Measurements from ENCODE around the gene FAXDC2.

FAXDC2 gene

GRCh38 chr5:154815025-154815424 is 35.4 kb downstream of the FAXDC2 start:
- Histone ChIP-seq H3K27me3 (ENCODE audit: control insufficient read depth in 1 of 2, insufficient read depth in 1 of 2, low read length in 2 of 2) (no peaks in the 10 kb centered on the region), H3K18ac (ENCODE audit: low read depth in 1 of 2, low read length in 2 of 2) (peak overlapping the region in 1 of 2 experiments; percentile 11), H3K27ac (ENCODE audit: low read length, poor library complexity, severe bottlenecking) (no peak overlapping the region)

GRCh38 chr5:154813736-154814135 is 36.7 kb downstream of the FAXDC2 start:
- H3K18ac ChIP-seq (ENCODE audit: low read depth in 1 of 2, low read length in 2 of 2), result no peak overlapping the region
- peaks cover 7% of the 10 kb centered on the region for H3K4me1 ChIP-seq (ENCODE audit: control insufficient read depth, insufficient read depth, low read depth, low read length)
- no peak overlapping the region for H2BK120ac ChIP-seq (ENCODE audit: low read depth, low read length)
- no peaks in the 10 kb centered on the region for H3K27me3 ChIP-seq (ENCODE audit: control insufficient read depth in 1 of 2, insufficient read depth in 1 of 2, low read length in 2 of 2)
- H3K4me2 ChIP-seq (ENCODE audit: low read length, poor library complexity, severe bottlenecking), result no peak overlapping the region
- DNase-seq, result no peak
- WGBS, result 97% methylated on average over 8 of the region's 10 CpGs
- H3K14ac ChIP-seq (ENCODE audit: low read length in 2 of 2), result no peak overlapping the region
- no peak overlapping the region for H2BK12ac ChIP-seq (ENCODE audit: low read length in 2 of 2)
- H4K8ac ChIP-seq (ENCODE audit: low read length), result no peak overlapping the region
- H2AFZ ChIP-seq (ENCODE audit: low read depth, low read length), result no peak overlapping the region
- no peaks in the 10 kb centered on the region for H3K9me3 ChIP-seq (ENCODE audit: control insufficient read depth, low read length)
- peak overlapping the region; percentile 19 for H3K9ac ChIP-seq (ENCODE audit: low read length)
- no peak overlapping the region for H3K4me3 ChIP-seq (ENCODE audit: insufficient read depth in 1 of 2, low read depth in 1 of 2, low read length in 2 of 2)
- H4K91ac ChIP-seq (ENCODE audit: low read length), result no peak overlapping the region
- H2BK15ac ChIP-seq (ENCODE audit: low read depth, poor library complexity, severe bottlenecking), result no peak overlapping the region
- H2BK5ac ChIP-seq (ENCODE audit: low read depth, low read length, poor library complexity, severe bottlenecking), result no peak overlapping the region
- peaks cover 56 to 90% of the 10 kb centered on the region in 2 experiments for H3K36me3 ChIP-seq (ENCODE audit: control insufficient read depth in 1 of 2, insufficient read depth in 2 of 2, low read depth in 1 of 2, low read length in 2 of 2)
- no peak overlapping the region for H3K4ac ChIP-seq (ENCODE audit: low read depth in 1 of 2, low read length in 2 of 2)
- no peak overlapping the region for H2AK5ac ChIP-seq (ENCODE audit: low read length, severe bottlenecking)
- H3K27ac ChIP-seq (ENCODE audit: low read length, poor library complexity, severe bottlenecking), result no peak overlapping the region
- no peak overlapping the region for H3K23ac ChIP-seq (ENCODE audit: low read length in 2 of 2)
- peaks cover 40% of the 10 kb centered on the region for H3K79me1 ChIP-seq (replicated peaks; ENCODE audit: low read length, poor library complexity, severe bottlenecking)

More at GRCh38 chr5:154815025-154815424, 35.4 kb downstream of the FAXDC2 start:
- Histone ChIP-seq H4K91ac (ENCODE audit: low read length) (no peak overlapping the region), H3K9me3 (ENCODE audit: control insufficient read depth, low read length) (no peaks in the 10 kb centered on the region), H3K9ac (ENCODE audit: low read length) (no peak overlapping the region), H2BK5ac (ENCODE audit: low read depth, low read length, poor library complexity, severe bottlenecking) (no peak overlapping the region), H3K4me3 (ENCODE audit: insufficient read depth in 1 of 2, low read depth in 1 of 2, low read length in 2 of 2) (peak overlapping the region in 1 of 2 experiments; percentile 22), H2BK12ac (ENCODE audit: low read length in 2 of 2) (no peak overlapping the region), H2BK120ac (ENCODE audit: low read depth, low read length) (no peak overlapping the region), H2AK5ac (ENCODE audit: low read length, severe bottlenecking) (no peak overlapping the region), H3K79me1 (replicated peaks; ENCODE audit: low read length, poor library complexity, severe bottlenecking) (peaks cover 49% of the 10 kb centered on the region), H3K36me3 (ENCODE audit: control insufficient read depth in 1 of 2, insufficient read depth in 2 of 2, low read depth in 1 of 2, low read length in 2 of 2) (peaks cover 66 to 93% of the 10 kb centered on the region in 2 experiments), H3K23ac (ENCODE audit: low read length in 2 of 2) (no peak overlapping the region), H3K4me1 (ENCODE audit: control insufficient read depth, insufficient read depth, low read depth, low read length) (peaks cover 7% of the 10 kb centered on the region), H3K4ac (ENCODE audit: low read depth in 1 of 2, low read length in 2 of 2) (no peak overlapping the region), H3K4me2 (ENCODE audit: low read length, poor library complexity, severe bottlenecking) (no peak overlapping the region), H4K8ac (ENCODE audit: low read length) (no peak overlapping the region), H2AFZ (ENCODE audit: low read depth, low read length) (no peak overlapping the region), H2BK15ac (ENCODE audit: low read depth, poor library complexity, severe bottlenecking) (no peak overlapping the region), H3K14ac (ENCODE audit: low read length in 2 of 2) (no peak overlapping the region)
- WGBS, result over 99% methylated on average over 11 of the region's 11 CpGs
- DNase-seq, result no peak

- 98% methylated on average over 4 of the region's 4 CpGs for WGBS
- Histone ChIP-seq H2BK5ac (ENCODE audit: low read depth, low read length, poor library complexity, severe bottlenecking) (no peak overlapping the region), H4K91ac (ENCODE audit: low read length) (no peak overlapping the region)
Measured at GRCh38 chr5:154813158-154813557, 37.2 kb downstream of the FAXDC2 start.

GRCh38 chr5:154811653-154812465 is 38.5 kb downstream of the FAXDC2 start:
- WGBS, result 76% methylated on average over 3 of the region's 3 CpGs
- H3K4me2 ChIP-seq (ENCODE audit: low read length, poor library complexity, severe bottlenecking), result no peak overlapping the region

More at GRCh38 chr5:154813158-154813557, 37.2 kb downstream of the FAXDC2 start:
- H3K14ac ChIP-seq (ENCODE audit: low read length in 2 of 2), result no peak overlapping the region
- peak overlapping the region; percentile 19 for H3K9ac ChIP-seq (ENCODE audit: low read length)
- no peak for DNase-seq
- no peak overlapping the region for H3K27ac ChIP-seq (ENCODE audit: low read length, poor library complexity, severe bottlenecking)
- no peak overlapping the region for H4K8ac ChIP-seq (ENCODE audit: low read length)
- H3K4me3 ChIP-seq (ENCODE audit: insufficient read depth in 1 of 2, low read depth in 1 of 2, low read length in 2 of 2), result no peak overlapping the region
- H2AFZ ChIP-seq (ENCODE audit: low read depth, low read length), result no peak overlapping the region
- H3K4ac ChIP-seq (ENCODE audit: low read depth in 1 of 2, low read length in 2 of 2), result no peak overlapping the region
- H2AK5ac ChIP-seq (ENCODE audit: low read length, severe bottlenecking), result no peak overlapping the region
- H3K18ac ChIP-seq (ENCODE audit: low read depth in 1 of 2, low read length in 2 of 2), result no peak overlapping the region
- no peak overlapping the region for H3K4me2 ChIP-seq (ENCODE audit: low read length, poor library complexity, severe bottlenecking)
- no peak overlapping the region for H2BK15ac ChIP-seq (ENCODE audit: low read depth, poor library complexity, severe bottlenecking)
- no peaks in the 10 kb centered on the region for H3K27me3 ChIP-seq (ENCODE audit: control insufficient read depth in 1 of 2, insufficient read depth in 1 of 2, low read length in 2 of 2)
- peaks cover 41% of the 10 kb centered on the region for H3K79me1 ChIP-seq (replicated peaks; ENCODE audit: low read length, poor library complexity, severe bottlenecking)
- no peak overlapping the region for H2BK12ac ChIP-seq (ENCODE audit: low read length in 2 of 2)
- H3K9me3 ChIP-seq (ENCODE audit: control insufficient read depth, low read length), result no peaks in the 10 kb centered on the region
- no peak overlapping the region for H3K23ac ChIP-seq (ENCODE audit: low read length in 2 of 2)
- H3K36me3 ChIP-seq (ENCODE audit: control insufficient read depth in 1 of 2, insufficient read depth in 2 of 2, low read depth in 1 of 2, low read length in 2 of 2), result peaks cover 59 to 90% of the 10 kb centered on the region in 2 experiments
- peaks cover 7% of the 10 kb centered on the region for H3K4me1 ChIP-seq (ENCODE audit: control insufficient read depth, insufficient read depth, low read depth, low read length)
- no peak overlapping the region for H2BK120ac ChIP-seq (ENCODE audit: low read depth, low read length)

More at GRCh38 chr5:154811653-154812465, 38.5 kb downstream of the FAXDC2 start:
- H3K23ac ChIP-seq (ENCODE audit: low read length in 2 of 2), result no peak overlapping the region
- no peak overlapping the region for H2AK5ac ChIP-seq (ENCODE audit: low read length, severe bottlenecking)
- no peak overlapping the region for H3K4ac ChIP-seq (ENCODE audit: low read depth in 1 of 2, low read length in 2 of 2)
- DNase-seq, result peak; percentile 74
- peak overlapping the region; percentile 61 for H3K9ac ChIP-seq (ENCODE audit: low read length)
- H3K4me1 ChIP-seq (ENCODE audit: control insufficient read depth, insufficient read depth, low read depth, low read length), result peaks cover 7% of the 10 kb centered on the region
- no peak overlapping the region for H3K18ac ChIP-seq (ENCODE audit: low read depth in 1 of 2, low read length in 2 of 2)
- H4K8ac ChIP-seq (ENCODE audit: low read length), result no peak overlapping the region
- H3K4me3 ChIP-seq (ENCODE audit: insufficient read depth in 1 of 2, low read depth in 1 of 2, low read length in 2 of 2), result no peak overlapping the region
- H3K14ac ChIP-seq (ENCODE audit: low read length in 2 of 2), result no peak overlapping the region
- no peak overlapping the region for H2BK15ac ChIP-seq (ENCODE audit: low read depth, poor library complexity, severe bottlenecking)
- peaks cover 57 to 90% of the 10 kb centered on the region in 2 experiments for H3K36me3 ChIP-seq (ENCODE audit: control insufficient read depth in 1 of 2, insufficient read depth in 2 of 2, low read depth in 1 of 2, low read length in 2 of 2)
- no peaks in the 10 kb centered on the region for H3K27me3 ChIP-seq (ENCODE audit: control insufficient read depth in 1 of 2, insufficient read depth in 1 of 2, low read length in 2 of 2)
- H4K91ac ChIP-seq (ENCODE audit: low read length), result no peak overlapping the region
- H3K79me1 ChIP-seq (replicated peaks; ENCODE audit: low read length, poor library complexity, severe bottlenecking), result peaks cover 34% of the 10 kb centered on the region
- no peak overlapping the region for H2BK12ac ChIP-seq (ENCODE audit: low read length in 2 of 2)
- no peak overlapping the region for H3K27ac ChIP-seq (ENCODE audit: low read length, poor library complexity, severe bottlenecking)
- H2BK120ac ChIP-seq (ENCODE audit: low read depth, low read length), result no peak overlapping the region
- no peaks in the 10 kb centered on the region for H3K9me3 ChIP-seq (ENCODE audit: control insufficient read depth, low read length)
- H2BK5ac ChIP-seq (ENCODE audit: low read depth, low read length, poor library complexity, severe bottlenecking), result no peak overlapping the region
- H2AFZ ChIP-seq (ENCODE audit: low read depth, low read length), result no peak overlapping the region
